ENCODE results near the gene LDB2. TPM values are rescaled to one million over a fixed set of nuclear protein-coding genes. Genes with fewer than 3 reads are reported as not detected.

LDB2 gene
- total and polyA plus RNA-seq, 2 experiments from 2014 or later = 48.6 to 80.1 TPM

DNA sequence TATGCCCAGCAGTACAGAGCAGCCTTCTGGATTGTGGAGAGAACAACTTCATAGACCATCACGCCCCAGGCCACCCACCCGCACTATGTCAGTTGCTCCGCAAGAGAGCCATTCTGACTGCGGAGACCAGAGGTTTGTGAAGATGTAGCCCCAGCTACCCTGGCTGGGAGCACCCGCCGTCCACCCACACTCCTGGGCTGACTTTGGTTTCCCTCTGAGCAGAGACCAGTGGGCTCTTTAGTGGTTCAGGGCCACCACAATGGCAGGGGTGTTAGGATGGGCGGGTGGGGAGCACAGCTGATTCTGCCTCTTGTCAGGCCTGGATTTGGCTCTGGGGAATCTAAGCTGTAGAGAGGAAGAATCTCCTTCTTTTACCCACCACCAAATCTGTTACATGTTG is 313.4 kb downstream of the LDB2 start:
- Histone ChIP-seq H3K4me2 (no peak overlapping the region), H3K27me3 (ENCODE audit: insufficient read depth) (no peaks in the 10 kb centered on the region), H3K36me3 (ENCODE audit: insufficient read depth) (no peaks in the 10 kb centered on the region; the same call in 1 of the 2 replicates), H3K79me2 (replicated peaks; ENCODE audit: insufficient read depth) (no peaks in the 10 kb centered on the region), H4K20me1 (replicated peaks; ENCODE audit: insufficient read depth) (no peaks in the 10 kb centered on the region; the same call in 1 of the 2 replicates), H2AFZ (no peak overlapping the region), H3K27ac (ENCODE audit: low read depth) (no peak overlapping the region), H3K4me1 (ENCODE audit: insufficient read depth) (no peaks in the 10 kb centered on the region), H3K4me3 (no peak overlapping the region), H3F3A (replicated peaks; ENCODE audit: low read depth) (no peaks in the 10 kb centered on the region), H3K9me2 (ENCODE audit: insufficient read depth) (peaks cover 3% of the 10 kb centered on the region; the same call in 1 of the 2 replicates)
- TF ChIP-seq STAT1 (IDR thresholded peaks at IDR 0.05; ENCODE audit: unreplicated experiment) = no peak
- no peak for TF ChIP-seq CREB1 (CRISPR knock-in tag; IDR thresholded peaks at IDR 0.05; ENCODE audit: low read depth)
- TF ChIP-seq NANOG (IDR thresholded peaks at IDR 0.05; ENCODE audit: borderline replicate concordance) = no peak
- TF ChIP-seq, protein P1, sequence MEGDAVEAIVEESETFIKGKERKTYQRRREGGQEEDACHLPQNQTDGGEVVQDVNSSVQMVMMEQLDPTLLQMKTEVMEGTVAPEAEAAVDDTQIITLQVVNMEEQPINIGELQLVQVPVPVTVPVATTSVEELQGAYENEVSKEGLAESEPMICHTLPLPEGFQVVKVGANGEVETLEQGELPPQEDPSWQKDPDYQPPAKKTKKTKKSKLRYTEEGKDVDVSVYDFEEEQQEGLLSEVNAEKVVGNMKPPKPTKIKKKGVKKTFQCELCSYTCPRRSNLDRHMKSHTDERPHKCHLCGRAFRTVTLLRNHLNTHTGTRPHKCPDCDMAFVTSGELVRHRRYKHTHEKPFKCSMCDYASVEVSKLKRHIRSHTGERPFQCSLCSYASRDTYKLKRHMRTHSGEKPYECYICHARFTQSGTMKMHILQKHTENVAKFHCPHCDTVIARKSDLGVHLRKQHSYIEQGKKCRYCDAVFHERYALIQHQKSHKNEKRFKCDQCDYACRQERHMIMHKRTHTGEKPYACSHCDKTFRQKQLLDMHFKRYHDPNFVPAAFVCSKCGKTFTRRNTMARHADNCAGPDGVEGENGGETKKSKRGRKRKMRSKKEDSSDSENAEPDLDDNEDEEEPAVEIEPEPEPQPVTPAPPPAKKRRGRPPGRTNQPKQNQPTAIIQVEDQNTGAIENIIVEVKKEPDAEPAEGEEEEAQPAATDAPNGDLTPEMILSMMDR (conservative IDR thresholded peaks at IDR 0.05; ENCODE audit: low read depth in 2 of 2) = no peak
- no peak for TF ChIP-seq ZNF331 (CRISPR knock-in tag; IDR thresholded peaks at IDR 0.05; ENCODE audit: low read depth)
- TF ChIP-seq EZH2phosphoT487 (IDR thresholded peaks at IDR 0.05; ENCODE audit: unreplicated experiment) = no peak
- TF ChIP-seq, protein P2, sequence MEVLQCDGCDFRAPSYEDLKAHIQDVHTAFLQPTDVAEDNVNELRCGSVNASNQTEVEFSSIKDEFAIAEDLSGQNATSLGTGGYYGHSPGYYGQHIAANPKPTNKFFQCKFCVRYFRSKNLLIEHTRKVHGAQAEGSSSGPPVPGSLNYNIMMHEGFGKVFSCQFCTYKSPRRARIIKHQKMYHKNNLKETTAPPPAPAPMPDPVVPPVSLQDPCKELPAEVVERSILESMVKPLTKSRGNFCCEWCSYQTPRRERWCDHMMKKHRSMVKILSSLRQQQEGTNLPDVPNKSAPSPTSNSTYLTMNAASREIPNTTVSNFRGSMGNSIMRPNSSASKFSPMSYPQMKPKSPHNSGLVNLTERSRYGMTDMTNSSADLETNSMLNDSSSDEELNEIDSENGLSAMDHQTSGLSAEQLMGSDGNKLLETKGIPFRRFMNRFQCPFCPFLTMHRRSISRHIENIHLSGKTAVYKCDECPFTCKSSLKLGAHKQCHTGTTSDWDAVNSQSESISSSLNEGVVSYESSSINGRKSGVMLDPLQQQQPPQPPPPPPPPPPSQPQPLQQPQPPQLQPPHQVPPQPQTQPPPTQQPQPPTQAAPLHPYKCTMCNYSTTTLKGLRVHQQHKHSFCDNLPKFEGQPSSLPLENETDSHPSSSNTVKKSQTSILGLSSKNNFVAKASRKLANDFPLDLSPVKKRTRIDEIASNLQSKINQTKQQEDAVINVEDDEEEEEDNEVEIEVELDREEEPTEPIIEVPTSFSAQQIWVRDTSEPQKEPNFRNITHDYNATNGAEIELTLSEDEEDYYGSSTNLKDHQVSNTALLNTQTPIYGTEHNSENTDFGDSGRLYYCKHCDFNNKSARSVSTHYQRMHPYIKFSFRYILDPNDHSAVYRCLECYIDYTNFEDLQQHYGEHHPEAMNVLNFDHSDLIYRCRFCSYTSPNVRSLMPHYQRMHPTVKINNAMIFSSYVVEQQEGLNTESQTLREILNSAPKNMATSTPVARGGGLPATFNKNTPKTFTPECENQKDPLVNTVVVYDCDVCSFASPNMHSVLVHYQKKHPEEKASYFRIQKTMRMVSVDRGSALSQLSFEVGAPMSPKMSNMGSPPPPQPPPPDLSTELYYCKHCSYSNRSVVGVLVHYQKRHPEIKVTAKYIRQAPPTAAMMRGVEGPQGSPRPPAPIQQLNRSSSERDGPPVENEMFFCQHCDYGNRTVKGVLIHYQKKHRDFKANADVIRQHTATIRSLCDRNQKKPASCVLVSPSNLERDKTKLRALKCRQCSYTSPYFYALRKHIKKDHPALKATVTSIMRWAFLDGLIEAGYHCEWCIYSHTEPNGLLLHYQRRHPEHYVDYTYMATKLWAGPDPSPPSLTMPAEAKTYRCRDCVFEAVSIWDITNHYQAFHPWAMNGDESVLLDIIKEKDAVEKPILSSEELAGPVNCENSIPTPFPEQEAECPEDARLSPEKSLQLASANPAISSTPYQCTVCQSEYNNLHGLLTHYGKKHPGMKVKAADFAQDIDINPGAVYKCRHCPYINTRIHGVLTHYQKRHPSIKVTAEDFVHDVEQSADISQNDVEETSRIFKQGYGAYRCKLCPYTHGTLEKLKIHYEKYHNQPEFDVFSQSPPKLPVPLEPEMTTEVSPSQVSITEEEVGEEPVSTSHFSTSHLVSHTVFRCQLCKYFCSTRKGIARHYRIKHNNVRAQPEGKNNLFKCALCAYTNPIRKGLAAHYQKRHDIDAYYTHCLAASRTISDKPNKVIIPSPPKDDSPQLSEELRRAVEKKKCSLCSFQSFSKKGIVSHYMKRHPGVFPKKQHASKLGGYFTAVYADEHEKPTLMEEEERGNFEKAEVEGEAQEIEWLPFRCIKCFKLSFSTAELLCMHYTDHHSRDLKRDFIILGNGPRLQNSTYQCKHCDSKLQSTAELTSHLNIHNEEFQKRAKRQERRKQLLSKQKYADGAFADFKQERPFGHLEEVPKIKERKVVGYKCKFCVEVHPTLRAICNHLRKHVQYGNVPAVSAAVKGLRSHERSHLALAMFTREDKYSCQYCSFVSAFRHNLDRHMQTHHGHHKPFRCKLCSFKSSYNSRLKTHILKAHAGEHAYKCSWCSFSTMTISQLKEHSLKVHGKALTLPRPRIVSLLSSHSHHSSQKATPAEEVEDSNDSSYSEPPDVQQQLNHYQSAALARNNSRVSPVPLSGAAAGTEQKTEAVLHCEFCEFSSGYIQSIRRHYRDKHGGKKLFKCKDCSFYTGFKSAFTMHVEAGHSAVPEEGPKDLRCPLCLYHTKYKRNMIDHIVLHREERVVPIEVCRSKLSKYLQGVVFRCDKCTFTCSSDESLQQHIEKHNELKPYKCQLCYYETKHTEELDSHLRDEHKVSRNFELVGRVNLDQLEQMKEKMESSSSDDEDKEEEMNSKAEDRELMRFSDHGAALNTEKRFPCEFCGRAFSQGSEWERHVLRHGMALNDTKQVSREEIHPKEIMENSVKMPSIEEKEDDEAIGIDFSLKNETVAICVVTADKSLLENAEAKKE (CRISPR knock-in tag; IDR thresholded peaks at IDR 0.05) = no peak
- no peak for TF ChIP-seq POLR2AphosphoS5 (IDR thresholded peaks at IDR 0.05; ENCODE audit: low read depth)
- TF ChIP-seq, protein P3, sequence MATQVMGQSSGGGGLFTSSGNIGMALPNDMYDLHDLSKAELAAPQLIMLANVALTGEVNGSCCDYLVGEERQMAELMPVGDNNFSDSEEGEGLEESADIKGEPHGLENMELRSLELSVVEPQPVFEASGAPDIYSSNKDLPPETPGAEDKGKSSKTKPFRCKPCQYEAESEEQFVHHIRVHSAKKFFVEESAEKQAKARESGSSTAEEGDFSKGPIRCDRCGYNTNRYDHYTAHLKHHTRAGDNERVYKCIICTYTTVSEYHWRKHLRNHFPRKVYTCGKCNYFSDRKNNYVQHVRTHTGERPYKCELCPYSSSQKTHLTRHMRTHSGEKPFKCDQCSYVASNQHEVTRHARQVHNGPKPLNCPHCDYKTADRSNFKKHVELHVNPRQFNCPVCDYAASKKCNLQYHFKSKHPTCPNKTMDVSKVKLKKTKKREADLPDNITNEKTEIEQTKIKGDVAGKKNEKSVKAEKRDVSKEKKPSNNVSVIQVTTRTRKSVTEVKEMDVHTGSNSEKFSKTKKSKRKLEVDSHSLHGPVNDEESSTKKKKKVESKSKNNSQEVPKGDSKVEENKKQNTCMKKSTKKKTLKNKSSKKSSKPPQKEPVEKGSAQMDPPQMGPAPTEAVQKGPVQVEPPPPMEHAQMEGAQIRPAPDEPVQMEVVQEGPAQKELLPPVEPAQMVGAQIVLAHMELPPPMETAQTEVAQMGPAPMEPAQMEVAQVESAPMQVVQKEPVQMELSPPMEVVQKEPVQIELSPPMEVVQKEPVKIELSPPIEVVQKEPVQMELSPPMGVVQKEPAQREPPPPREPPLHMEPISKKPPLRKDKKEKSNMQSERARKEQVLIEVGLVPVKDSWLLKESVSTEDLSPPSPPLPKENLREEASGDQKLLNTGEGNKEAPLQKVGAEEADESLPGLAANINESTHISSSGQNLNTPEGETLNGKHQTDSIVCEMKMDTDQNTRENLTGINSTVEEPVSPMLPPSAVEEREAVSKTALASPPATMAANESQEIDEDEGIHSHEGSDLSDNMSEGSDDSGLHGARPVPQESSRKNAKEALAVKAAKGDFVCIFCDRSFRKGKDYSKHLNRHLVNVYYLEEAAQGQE (IDR thresholded peaks at IDR 0.05; ENCODE audit: unreplicated experiment) = no peak
- no peak for TF ChIP-seq ZNF114 (CRISPR knock-in tag; IDR thresholded peaks at IDR 0.05)
- TF ChIP-seq, protein P4, sequence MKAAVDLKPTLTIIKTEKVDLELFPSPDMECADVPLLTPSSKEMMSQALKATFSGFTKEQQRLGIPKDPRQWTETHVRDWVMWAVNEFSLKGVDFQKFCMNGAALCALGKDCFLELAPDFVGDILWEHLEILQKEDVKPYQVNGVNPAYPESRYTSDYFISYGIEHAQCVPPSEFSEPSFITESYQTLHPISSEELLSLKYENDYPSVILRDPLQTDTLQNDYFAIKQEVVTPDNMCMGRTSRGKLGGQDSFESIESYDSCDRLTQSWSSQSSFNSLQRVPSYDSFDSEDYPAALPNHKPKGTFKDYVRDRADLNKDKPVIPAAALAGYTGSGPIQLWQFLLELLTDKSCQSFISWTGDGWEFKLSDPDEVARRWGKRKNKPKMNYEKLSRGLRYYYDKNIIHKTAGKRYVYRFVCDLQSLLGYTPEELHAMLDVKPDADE (IDR thresholded peaks at IDR 0.05) = no peak
- TF ChIP-seq JUNB (IDR thresholded peaks at IDR 0.05; ENCODE audit: unreplicated experiment) = no peak
- no peak for TF ChIP-seq EZH2 (IDR thresholded peaks at IDR 0.05; ENCODE audit: low read depth, unreplicated experiment)
- H3K27me3 Mint-ChIP-seq (ENCODE audit: insufficient read depth, low read depth, poor library complexity) = peaks cover 3% of the 10 kb centered on the region
- H3K4me3 Mint-ChIP-seq = no peak overlapping the region
- peaks cover 12% of the 10 kb centered on the region for H3K36me3 Mint-ChIP-seq (ENCODE audit: low read depth)
- no peak for DNase-seq (ENCODE audit: low spot score)
- no peak overlapping the region for H3K27ac Mint-ChIP-seq
- H3K9me3 Mint-ChIP-seq = no peaks in the 10 kb centered on the region; the same call in 2 of the 3 replicates
- no peak for ATAC-seq
- no peaks in the 10 kb centered on the region; the same call in 2 of the 3 replicates for H3K4me1 Mint-ChIP-seq
